ENCODE data around the gene ASIC1. TPM values are rescaled to one million over a fixed set of nuclear protein-coding genes. Genes with fewer than 3 reads are reported as not detected.

ASIC1 gene
- total RNA-seq, 1 donor from 2014 or later: 451 TPM

DNA sequence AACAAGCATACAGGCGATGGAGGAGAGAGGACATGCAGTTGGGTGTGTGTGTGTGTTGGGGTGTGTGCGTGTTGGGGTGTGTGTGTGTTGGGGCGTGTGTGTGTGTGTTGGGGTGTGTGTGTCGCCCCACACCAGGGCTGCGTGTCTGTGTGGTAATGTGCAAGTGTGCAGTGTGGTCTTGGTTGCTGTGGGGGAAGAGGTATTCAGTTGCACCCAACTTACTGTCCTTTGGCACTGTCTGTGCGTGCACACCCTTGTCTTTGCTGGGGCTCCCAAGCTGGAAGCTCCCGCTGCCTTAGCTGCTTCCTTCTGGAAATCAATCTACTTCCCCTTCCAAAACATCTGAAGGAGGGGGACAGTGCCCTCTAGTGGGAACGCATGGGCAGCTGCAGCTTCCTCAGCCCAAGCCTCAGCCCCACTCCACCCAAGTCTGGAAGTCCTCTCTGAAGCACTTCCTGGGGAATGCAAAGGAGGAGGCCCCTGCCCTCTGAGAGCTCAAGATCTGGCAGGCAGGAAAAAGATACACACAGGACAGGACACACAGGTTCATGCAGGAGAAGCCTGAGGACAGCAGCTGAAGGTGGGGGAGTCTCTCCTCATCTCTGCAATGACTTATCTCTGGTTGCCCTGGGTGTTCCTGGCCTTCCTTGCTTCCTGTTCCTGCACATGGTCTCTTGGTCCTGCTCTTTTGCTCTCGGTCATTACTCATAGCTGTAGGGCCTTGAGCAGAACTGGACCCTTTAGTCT is 13.1 kb downstream of the ASIC1 start:
- peaks cover 8% of the 10 kb centered on the region for H3K36me3 Mint-ChIP-seq (ENCODE audit: unreplicated experiment)
- peak; percentile 83 for DNase-seq
- H3K4me1 Mint-ChIP-seq (ENCODE audit: low read depth, unreplicated experiment): peaks cover 23% of the 10 kb centered on the region
- peaks cover 8% of the 10 kb centered on the region for H3K9me3 Mint-ChIP-seq (ENCODE audit: unreplicated experiment)
- peaks cover 25% of the 10 kb centered on the region for H3K27me3 Mint-ChIP-seq (ENCODE audit: unreplicated experiment)
- H3K27ac Mint-ChIP-seq (ENCODE audit: unreplicated experiment): peak overlapping the region; percentile 57
- H3K4me3 Mint-ChIP-seq (ENCODE audit: unreplicated experiment): peak overlapping the region; percentile 33
- TF ChIP-seq, protein P1, sequence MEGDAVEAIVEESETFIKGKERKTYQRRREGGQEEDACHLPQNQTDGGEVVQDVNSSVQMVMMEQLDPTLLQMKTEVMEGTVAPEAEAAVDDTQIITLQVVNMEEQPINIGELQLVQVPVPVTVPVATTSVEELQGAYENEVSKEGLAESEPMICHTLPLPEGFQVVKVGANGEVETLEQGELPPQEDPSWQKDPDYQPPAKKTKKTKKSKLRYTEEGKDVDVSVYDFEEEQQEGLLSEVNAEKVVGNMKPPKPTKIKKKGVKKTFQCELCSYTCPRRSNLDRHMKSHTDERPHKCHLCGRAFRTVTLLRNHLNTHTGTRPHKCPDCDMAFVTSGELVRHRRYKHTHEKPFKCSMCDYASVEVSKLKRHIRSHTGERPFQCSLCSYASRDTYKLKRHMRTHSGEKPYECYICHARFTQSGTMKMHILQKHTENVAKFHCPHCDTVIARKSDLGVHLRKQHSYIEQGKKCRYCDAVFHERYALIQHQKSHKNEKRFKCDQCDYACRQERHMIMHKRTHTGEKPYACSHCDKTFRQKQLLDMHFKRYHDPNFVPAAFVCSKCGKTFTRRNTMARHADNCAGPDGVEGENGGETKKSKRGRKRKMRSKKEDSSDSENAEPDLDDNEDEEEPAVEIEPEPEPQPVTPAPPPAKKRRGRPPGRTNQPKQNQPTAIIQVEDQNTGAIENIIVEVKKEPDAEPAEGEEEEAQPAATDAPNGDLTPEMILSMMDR (IDR thresholded peaks at IDR 0.05; ENCODE audit: partially characterized antibody, unreplicated experiment): peak; percentile 85

DNA sequence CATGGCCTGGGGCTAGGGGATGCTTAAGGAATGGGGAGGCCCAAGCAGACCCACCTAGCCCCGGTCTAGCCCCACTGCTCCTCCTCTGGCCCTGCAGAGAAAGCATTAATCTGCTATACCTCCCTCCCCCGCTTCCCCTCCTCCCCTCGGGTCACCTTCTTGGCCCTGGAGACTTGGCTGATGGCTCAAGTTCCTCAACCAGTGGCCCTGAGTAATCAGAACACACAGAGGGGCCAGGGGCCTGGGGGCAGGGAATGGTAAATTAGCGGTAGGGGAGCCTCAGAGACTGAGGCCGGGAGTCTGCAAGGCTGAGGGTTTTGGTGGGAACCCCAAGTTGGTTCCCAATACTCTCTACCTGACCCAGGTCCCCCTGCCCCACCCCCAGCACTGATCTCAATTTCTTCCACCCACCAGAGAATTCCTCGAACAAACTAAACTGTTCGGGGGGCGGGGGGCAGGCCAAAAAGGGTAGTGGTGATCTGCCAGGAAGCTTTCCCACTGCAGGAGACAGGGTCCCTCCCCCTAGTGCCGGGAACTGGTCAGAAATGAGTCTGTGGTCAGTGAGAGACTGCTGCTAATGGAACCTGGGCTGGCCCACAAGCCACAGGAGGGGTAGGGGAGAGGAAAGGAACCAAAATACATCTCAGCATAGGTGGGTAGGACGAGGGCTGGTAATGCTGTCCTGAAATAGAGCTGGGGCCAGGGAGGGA is 15.0 kb downstream of the ASIC1 start:
- no peak overlapping the region for H3K27ac Mint-ChIP-seq (ENCODE audit: unreplicated experiment)
- H3K9me3 Mint-ChIP-seq (ENCODE audit: unreplicated experiment): peaks cover 8% of the 10 kb centered on the region
- DNase-seq: no peak
- peak overlapping the region; percentile 49 for H3K4me3 Mint-ChIP-seq (ENCODE audit: unreplicated experiment)
- H3K36me3 Mint-ChIP-seq (ENCODE audit: unreplicated experiment): peaks cover 8% of the 10 kb centered on the region
- peaks cover 26% of the 10 kb centered on the region for H3K4me1 Mint-ChIP-seq (ENCODE audit: low read depth, unreplicated experiment)
- TF ChIP-seq, protein P1 (IDR thresholded peaks at IDR 0.05; ENCODE audit: partially characterized antibody, unreplicated experiment): no peak
- H3K27me3 Mint-ChIP-seq (ENCODE audit: unreplicated experiment): peaks cover 29% of the 10 kb centered on the region

DNA sequence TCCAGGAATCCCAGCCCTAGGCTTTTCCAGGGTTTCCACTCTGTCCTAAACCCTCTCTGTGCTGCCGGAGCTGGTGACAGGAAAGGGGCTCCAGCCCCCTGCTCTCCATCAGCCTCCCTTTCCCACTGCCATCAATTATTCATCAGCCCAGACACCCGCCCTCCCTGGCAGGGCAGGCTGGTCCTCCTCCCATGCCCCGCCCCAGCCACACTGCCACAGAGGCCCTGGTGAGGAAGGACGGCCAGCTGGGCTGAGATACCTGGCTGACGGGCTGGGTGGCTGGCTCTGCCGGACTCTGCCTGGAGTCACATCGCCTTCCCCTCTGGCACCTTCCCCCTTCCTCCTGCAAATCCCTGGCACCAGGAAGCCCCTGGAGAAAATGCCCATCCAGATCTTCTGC is 15.8 kb downstream of the ASIC1 start:
- Mint-ChIP-seq H3K36me3 (ENCODE audit: unreplicated experiment) (peaks cover 8% of the 10 kb centered on the region), H3K27ac (ENCODE audit: unreplicated experiment) (no peak overlapping the region)

DNA sequence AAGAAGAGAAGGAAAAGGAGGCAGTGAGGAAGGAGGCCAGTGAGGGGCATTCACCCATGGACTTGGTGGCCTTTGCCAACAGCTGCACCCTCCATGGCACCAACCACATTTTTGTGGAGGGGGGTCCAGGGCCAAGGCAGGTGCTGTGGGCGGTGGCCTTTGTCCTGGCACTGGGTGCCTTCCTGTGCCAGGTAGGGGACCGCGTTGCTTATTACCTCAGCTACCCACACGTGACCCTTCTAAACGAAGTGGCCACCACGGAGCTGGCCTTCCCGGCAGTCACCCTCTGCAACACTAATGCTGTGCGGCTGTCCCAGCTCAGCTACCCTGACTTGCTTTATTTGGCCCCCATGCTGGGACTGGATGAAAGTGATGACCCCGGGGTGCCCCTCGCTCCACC is 16.3 kb downstream of the ASIC1 start:
- H3K4me3 Mint-ChIP-seq (ENCODE audit: unreplicated experiment): peak overlapping the region; percentile 43
- peaks cover 8% of the 10 kb centered on the region for H3K9me3 Mint-ChIP-seq (ENCODE audit: unreplicated experiment)
- DNase-seq: no peak
- H3K36me3 Mint-ChIP-seq (ENCODE audit: unreplicated experiment): peaks cover 8% of the 10 kb centered on the region
- TF ChIP-seq, protein P1 (IDR thresholded peaks at IDR 0.05; ENCODE audit: partially characterized antibody, unreplicated experiment): no peak
- peaks cover 29% of the 10 kb centered on the region for H3K27me3 Mint-ChIP-seq (ENCODE audit: unreplicated experiment)
- no peak overlapping the region for H3K27ac Mint-ChIP-seq (ENCODE audit: unreplicated experiment)
- peaks cover 28% of the 10 kb centered on the region for H3K4me1 Mint-ChIP-seq (ENCODE audit: low read depth, unreplicated experiment)

More for the DNA sequence above, 15.8 kb downstream of the ASIC1 start:
- peaks cover 28% of the 10 kb centered on the region for H3K4me1 Mint-ChIP-seq (ENCODE audit: low read depth, unreplicated experiment)
- no peak for DNase-seq
- peak overlapping the region; percentile 43 for H3K4me3 Mint-ChIP-seq (ENCODE audit: unreplicated experiment)
- TF ChIP-seq, protein P1 (IDR thresholded peaks at IDR 0.05; ENCODE audit: partially characterized antibody, unreplicated experiment): no peak
- H3K9me3 Mint-ChIP-seq (ENCODE audit: unreplicated experiment): peaks cover 8% of the 10 kb centered on the region
- H3K27me3 Mint-ChIP-seq (ENCODE audit: unreplicated experiment): peaks cover 29% of the 10 kb centered on the region

Measured in glutamatergic neuron (in vitro differentiated cells).